Measurements from ENCODE around the gene MAFB. TPM values are rescaled to one million over a fixed set of nuclear protein-coding genes. Genes with fewer than 3 reads are reported as not detected.

The MAFB gene
- total and polyA plus RNA-seq, 12 donors: 7.5 to 79.0 (median 37.6) TPM

- Histone ChIP-seq H3K27me3 (no peaks in the 10 kb centered on the region), H3K9me3 (replicated peaks in 1 of 3) (no peaks in the 10 kb centered on the region), H3K4me1 (replicated peaks in 1 of 2) (no peaks in the 10 kb centered on the region), H3K4me3 (no peak overlapping the region), H3K36me3 (replicated peaks in 1 of 2) (no peaks in the 10 kb centered on the region), H3K27ac (no peak overlapping the region)
- intact Hi-C loops (cut with DNase I): no loop called here
- no peak for TF ChIP-seq POLR2A (IDR thresholded peaks at IDR 0.05)
- no peak for TF ChIP-seq CTCF (IDR thresholded peaks at IDR 0.05)
- 91 to 97% (median 95%) methylated on average over 3 of the region's 3 CpGs for WGBS, 4 donors
- DNase-seq: no peak
Measured at GRCh38 chr20:40715491-40715890, 26.5 kb upstream of the MAFB start.

- H3K9me3 ChIP-seq (replicated peaks in 1 of 3): no peaks in the 10 kb centered on the region
- no peak overlapping the region for H3K4me3 ChIP-seq
- intact Hi-C loops (cut with DNase I): no loop called here
- no peaks in the 10 kb centered on the region for H3K36me3 ChIP-seq (replicated peaks in 1 of 2)
- WGBS, 4 donors: 83 to 93% (median 90%) methylated on average over 3 of the region's 3 CpGs
- H3K4me1 ChIP-seq (replicated peaks in 1 of 2): no peaks in the 10 kb centered on the region
- no peak for TF ChIP-seq CTCF (IDR thresholded peaks at IDR 0.05)
- no peak for TF ChIP-seq POLR2A (IDR thresholded peaks at IDR 0.05)
- no peak overlapping the region for H3K27ac ChIP-seq
- no peak for DNase-seq
- no peaks in the 10 kb centered on the region for H3K27me3 ChIP-seq
Measured at GRCh38 chr20:40714916-40715315, 25.9 kb upstream of the MAFB start.

GRCh38 chr20:40714109-40714508, 25.1 kb upstream of the MAFB start:
- intact Hi-C loops (cut with DNase I): no loop called here
- Histone ChIP-seq H3K9me3 (replicated peaks in 1 of 3) (no peaks in the 10 kb centered on the region), H3K36me3 (replicated peaks in 1 of 2) (no peaks in the 10 kb centered on the region), H3K4me1 (replicated peaks in 1 of 2) (no peaks in the 10 kb centered on the region), H3K27me3 (no peaks in the 10 kb centered on the region), H3K4me3 (no peak overlapping the region), H3K27ac (no peak overlapping the region)
- 83 to 93% (median 90%) methylated on average over 4 of the region's 4 CpGs for WGBS, 4 donors
- TF ChIP-seq CTCF (IDR thresholded peaks at IDR 0.05) (no peak), POLR2A (IDR thresholded peaks at IDR 0.05) (no peak)
- DNase-seq: no peak

- Histone ChIP-seq H3K4me1 (replicated peaks in 1 of 2) (no peaks in the 10 kb centered on the region), H3K36me3 (replicated peaks in 1 of 2) (no peaks in the 10 kb centered on the region), H3K27ac (no peak overlapping the region), H3K4me3 (no peak overlapping the region), H3K9me3 (replicated peaks in 1 of 3) (no peaks in the 10 kb centered on the region), H3K27me3 (no peaks in the 10 kb centered on the region)
- no peak for TF ChIP-seq POLR2A (IDR thresholded peaks at IDR 0.05)
- no peak for TF ChIP-seq CTCF (IDR thresholded peaks at IDR 0.05)
- no peak for DNase-seq
- WGBS, 4 donors: 81 to 98% (median 87%) methylated on average over 4 to 6 of the region's 6 CpGs
- intact Hi-C loops (cut with DNase I): no loop called here
Measured at GRCh38 chr20:40713508-40713907, 24.5 kb upstream of the MAFB start.
